ENCODE data around the gene PATE2. TPM values are rescaled to one million over a fixed set of nuclear protein-coding genes. Genes with fewer than 3 reads are reported as not detected.

The PATE2 gene
- 0.27 TPM in 1 of 2 replicates, not detected in the other for total RNA-seq

DNA sequence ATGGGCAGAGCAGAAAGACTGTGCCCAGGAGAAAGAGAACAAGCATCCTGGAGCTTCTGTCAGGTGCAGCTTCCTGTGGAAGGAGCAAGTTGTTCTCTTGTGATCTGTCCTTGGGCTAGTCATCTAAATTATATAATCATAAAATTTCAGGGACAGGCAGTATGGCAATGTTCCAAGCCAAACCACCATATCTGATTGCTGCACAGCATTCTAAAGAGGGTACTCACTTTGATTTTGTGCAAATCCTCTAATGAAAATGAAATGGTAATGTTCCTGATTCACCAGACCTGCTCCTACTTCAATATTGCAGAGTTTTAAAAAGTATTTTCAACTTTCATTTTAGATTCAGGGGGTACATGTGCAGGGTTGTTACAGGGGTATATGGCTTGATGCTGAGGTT is at the start of gene PATE2:
Gene PATE2, minus strand, starts transcription at position 101 of the 400 bp plus-strand sequence. Its CDS starts 55 bp downstream, at position 46.
- no peak for DNase-seq (ENCODE audit: low read depth)
- H3K4me3 ChIP-seq (ENCODE audit: low read depth, low read length): no peak within 1 kb of the TSS
- no peaks in the 10 kb centered on the region for H3K27me3 ChIP-seq (ENCODE audit: control insufficient read depth, insufficient read depth, low read length)
- no peaks in the 10 kb centered on the region for H3K36me3 ChIP-seq (ENCODE audit: control insufficient read depth, insufficient read depth, low read length)
- TF ChIP-seq, protein P1, sequence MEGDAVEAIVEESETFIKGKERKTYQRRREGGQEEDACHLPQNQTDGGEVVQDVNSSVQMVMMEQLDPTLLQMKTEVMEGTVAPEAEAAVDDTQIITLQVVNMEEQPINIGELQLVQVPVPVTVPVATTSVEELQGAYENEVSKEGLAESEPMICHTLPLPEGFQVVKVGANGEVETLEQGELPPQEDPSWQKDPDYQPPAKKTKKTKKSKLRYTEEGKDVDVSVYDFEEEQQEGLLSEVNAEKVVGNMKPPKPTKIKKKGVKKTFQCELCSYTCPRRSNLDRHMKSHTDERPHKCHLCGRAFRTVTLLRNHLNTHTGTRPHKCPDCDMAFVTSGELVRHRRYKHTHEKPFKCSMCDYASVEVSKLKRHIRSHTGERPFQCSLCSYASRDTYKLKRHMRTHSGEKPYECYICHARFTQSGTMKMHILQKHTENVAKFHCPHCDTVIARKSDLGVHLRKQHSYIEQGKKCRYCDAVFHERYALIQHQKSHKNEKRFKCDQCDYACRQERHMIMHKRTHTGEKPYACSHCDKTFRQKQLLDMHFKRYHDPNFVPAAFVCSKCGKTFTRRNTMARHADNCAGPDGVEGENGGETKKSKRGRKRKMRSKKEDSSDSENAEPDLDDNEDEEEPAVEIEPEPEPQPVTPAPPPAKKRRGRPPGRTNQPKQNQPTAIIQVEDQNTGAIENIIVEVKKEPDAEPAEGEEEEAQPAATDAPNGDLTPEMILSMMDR (IDR thresholded peaks at IDR 0.05; ENCODE audit: insufficient read depth, low read length, poor library complexity, severe bottlenecking): no peak

DNA sequence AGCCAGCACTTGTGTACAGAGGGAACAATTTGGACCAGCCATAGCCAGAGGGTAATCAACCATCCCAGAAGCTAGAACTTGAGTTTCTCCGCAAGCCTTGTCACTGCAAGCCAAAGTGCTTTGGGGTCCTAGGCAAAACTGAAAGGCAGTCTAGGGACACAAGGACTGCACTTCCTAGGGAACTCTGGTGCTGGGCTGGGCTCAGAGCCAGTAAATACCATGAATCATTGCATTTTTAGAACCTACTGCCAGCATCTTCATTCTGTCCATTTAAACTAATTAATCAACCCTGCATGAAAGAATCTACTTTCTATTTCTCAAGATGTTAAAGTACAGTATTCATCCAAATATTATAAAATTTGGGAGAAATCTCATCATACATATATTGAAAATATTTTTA is 29.3 kb upstream of the PATE2 start:
- no peak for DNase-seq (ENCODE audit: low read depth)
- Histone ChIP-seq H3K27me3 (ENCODE audit: control insufficient read depth, insufficient read depth, low read length) (no peaks in the 10 kb centered on the region), H3K4me3 (ENCODE audit: low read depth, low read length) (no peak overlapping the region), H3K36me3 (ENCODE audit: control insufficient read depth, insufficient read depth, low read length) (no peaks in the 10 kb centered on the region)
- TF ChIP-seq, protein P1 (IDR thresholded peaks at IDR 0.05; ENCODE audit: insufficient read depth, low read length, poor library complexity, severe bottlenecking): no peak

DNA sequence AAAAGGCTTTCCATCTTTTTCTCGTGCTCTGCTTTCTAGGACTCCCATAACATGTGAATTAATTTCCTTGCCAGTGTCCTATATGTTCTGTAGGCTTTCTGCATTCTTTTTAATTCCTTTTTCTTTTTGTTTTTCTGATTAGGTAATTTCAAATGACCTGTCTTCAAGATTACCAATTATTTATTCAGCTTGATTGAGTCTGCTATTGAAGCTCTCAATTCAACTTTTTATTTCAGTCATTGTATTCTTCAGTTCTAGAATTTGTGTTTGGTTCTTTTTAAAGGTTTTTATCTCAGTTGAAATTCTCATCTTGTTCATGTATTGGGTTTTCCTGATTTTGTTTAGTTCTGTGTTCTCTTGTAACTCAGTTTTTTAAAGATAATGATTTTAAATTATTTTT is 23.8 kb upstream of the PATE2 start:
- Histone ChIP-seq H3K4me3 (ENCODE audit: low read depth, low read length) (no peak overlapping the region), H3K27me3 (ENCODE audit: control insufficient read depth, insufficient read depth, low read length) (no peaks in the 10 kb centered on the region), H3K36me3 (ENCODE audit: control insufficient read depth, insufficient read depth, low read length) (no peaks in the 10 kb centered on the region)
- no peak for DNase-seq (ENCODE audit: low read depth)
- TF ChIP-seq, protein P1 (IDR thresholded peaks at IDR 0.05; ENCODE audit: insufficient read depth, low read length, poor library complexity, severe bottlenecking): no peak

DNA sequence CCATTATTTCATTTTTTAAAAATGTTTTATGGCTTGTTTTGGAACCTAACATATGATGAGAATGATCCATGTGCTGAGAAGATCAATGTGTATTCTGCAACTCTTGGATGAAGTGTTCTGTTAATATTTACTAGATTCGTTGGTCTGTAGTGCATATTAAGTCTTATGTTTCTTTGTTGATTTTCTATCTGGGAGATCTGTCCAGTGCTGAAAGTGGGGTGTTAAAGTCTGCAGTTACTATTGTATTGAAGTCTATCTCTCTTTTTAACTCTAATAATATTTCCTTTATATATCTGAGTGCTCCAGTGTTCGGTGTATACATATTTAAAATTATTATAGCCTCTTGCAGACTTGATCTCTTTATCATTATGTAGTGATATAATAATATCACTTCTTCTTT is 21.2 kb upstream of the PATE2 start:
- H3K27me3 ChIP-seq (ENCODE audit: control insufficient read depth, insufficient read depth, low read length): no peaks in the 10 kb centered on the region
- no peak overlapping the region for H3K4me3 ChIP-seq (ENCODE audit: low read depth, low read length)

DNA sequence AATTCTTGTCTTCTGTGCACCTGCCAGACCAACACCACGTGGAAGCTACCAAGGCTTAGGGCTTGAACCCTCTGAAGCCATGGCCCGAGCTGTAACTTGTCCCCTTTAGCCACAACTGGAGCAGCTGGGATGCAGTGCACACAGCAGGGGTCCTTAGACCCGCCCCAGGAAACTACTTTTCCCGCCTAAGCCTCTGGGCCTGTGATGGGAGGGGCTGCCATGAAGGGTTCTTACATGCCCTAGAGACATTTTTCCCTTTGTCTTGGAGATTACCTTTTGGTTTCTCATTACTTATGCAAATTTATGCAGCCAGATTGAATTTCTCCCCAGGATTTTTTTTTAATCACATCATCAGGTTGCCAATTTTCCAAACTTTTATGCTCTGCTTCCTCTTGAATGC is 19.0 kb upstream of the PATE2 start:
- H3K4me3 ChIP-seq (ENCODE audit: low read depth, low read length): no peak overlapping the region

More for the DNA sequence above, 21.2 kb upstream of the PATE2 start:
- TF ChIP-seq, protein P1 (IDR thresholded peaks at IDR 0.05; ENCODE audit: insufficient read depth, low read length, poor library complexity, severe bottlenecking): no peak
- no peak for DNase-seq (ENCODE audit: low read depth)
- no peaks in the 10 kb centered on the region for H3K36me3 ChIP-seq (ENCODE audit: control insufficient read depth, insufficient read depth, low read length)

DNA sequence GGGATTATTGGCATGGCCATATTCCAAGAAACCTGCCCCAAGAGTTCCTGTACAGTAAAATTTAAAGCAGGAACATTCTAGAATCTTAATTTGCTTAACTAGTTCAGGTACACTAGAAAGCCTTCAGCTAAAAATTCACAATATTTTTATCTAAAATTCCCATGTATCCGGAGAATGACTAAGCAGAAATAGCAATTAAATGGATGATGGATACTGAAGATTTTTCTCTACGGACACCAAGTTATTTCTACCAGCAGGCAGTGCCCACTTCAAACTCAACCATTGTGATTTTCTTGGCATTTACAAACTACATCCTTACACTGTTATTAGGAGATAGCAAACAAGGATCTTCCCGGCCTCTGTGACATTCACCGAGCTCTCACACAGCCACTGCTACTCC is 12.2 kb upstream of the PATE2 start:
- TF ChIP-seq, protein P1 (IDR thresholded peaks at IDR 0.05; ENCODE audit: insufficient read depth, low read length, poor library complexity, severe bottlenecking): no peak
- Histone ChIP-seq H3K4me3 (ENCODE audit: low read depth, low read length) (no peak overlapping the region), H3K36me3 (ENCODE audit: control insufficient read depth, insufficient read depth, low read length) (no peaks in the 10 kb centered on the region), H3K27me3 (ENCODE audit: control insufficient read depth, insufficient read depth, low read length) (no peaks in the 10 kb centered on the region)
- no peak for DNase-seq (ENCODE audit: low read depth)

More for the DNA sequence above, 19.0 kb upstream of the PATE2 start:
- DNase-seq (ENCODE audit: low read depth): no peak
- TF ChIP-seq, protein P1 (IDR thresholded peaks at IDR 0.05; ENCODE audit: insufficient read depth, low read length, poor library complexity, severe bottlenecking): no peak
- Histone ChIP-seq H3K36me3 (ENCODE audit: control insufficient read depth, insufficient read depth, low read length) (no peaks in the 10 kb centered on the region), H3K27me3 (ENCODE audit: control insufficient read depth, insufficient read depth, low read length) (no peaks in the 10 kb centered on the region)
